Measurements from ENCODE around the gene FBLN2.

- no peak for TF ChIP-seq MAX (IDR thresholded peaks at IDR 0.05)
- TF ChIP-seq CTCF (IDR thresholded peaks at IDR 0.05) = no peak
- no peak for TF ChIP-seq KDM5A (IDR thresholded peaks at IDR 0.05)
- no peak for TF ChIP-seq RNF2 (IDR thresholded peaks at IDR 0.05; ENCODE audit: borderline replicate concordance, low read depth)
- TF ChIP-seq PHF8 (IDR thresholded peaks at IDR 0.05; ENCODE audit: borderline replicate concordance, low read depth) = no peak
- TF ChIP-seq POLR2A (IDR thresholded peaks at IDR 0.05; ENCODE audit: low read length) = no peak
- no peak for TF ChIP-seq ZSCAN20 (CRISPR knock-in tag; IDR thresholded peaks at IDR 0.05)
- no peak for TF ChIP-seq ZFP36 (IDR thresholded peaks at IDR 0.05; ENCODE audit: borderline replicate concordance, partially characterized antibody)
- TF ChIP-seq JUNB (IDR thresholded peaks at IDR 0.05) = no peak
- no peak for TF ChIP-seq MYC (IDR thresholded peaks at IDR 0.05; ENCODE audit: borderline replicate concordance, low read length)
- no peak for TF ChIP-seq KDM1A (IDR thresholded peaks at IDR 0.05; ENCODE audit: low read depth)
- no peak for TF ChIP-seq PBX3 (IDR thresholded peaks at IDR 0.05)
These were observed 46.1 kb downstream of the FBLN2 start for GRCh38 chr3:13594991-13595421.

Measured in A549 (cell line).